ENCODE measurements around the gene EVX2. TPM values are rescaled to one million over a fixed set of nuclear protein-coding genes. Genes with fewer than 3 reads are reported as not detected.

EVX2 gene
- total RNA-seq, 2 donors from 2014 or later = not detected

DNA sequence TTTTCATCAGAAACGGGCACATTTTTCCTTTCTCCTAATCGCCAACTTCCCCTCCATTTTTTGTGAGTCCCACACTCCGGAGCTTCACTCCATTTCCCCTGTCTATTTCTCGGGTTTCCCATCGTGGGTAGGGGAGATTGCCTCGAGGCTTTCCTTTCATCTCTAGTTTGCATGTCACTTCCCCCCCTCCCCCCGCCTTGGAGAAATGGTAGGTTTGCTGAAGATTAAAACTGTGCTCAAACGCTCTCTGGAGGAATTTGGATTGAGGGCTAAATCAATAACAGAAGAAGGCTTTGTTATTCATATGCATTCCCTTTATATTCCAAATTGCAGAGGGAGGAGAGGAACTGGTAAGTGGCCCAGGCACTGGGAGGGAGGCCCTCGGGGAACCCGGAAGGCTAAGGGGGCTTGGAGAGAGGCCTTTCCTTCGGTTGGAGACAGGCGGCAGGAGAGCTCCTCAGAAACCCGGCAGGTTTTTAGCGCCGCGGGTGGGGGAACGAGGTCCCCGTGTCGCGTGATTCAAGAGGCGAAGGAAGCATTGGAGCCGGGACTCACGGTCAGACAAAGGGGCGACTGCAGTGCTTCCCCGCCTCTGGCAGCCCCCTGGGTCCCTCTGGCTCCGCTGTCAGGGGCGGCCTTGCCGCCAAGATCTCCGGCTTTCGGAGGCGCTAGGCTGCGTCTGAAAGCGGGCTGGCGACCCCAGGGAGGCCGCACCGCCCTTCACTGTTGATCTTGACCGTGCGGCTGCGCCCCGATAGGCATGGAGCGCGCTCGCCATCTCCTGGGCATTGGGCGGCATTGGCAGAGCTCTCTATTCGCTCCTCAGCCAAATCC is 13.4 kb upstream of the EVX2 start:
- TF ChIP-seq, protein P1, sequence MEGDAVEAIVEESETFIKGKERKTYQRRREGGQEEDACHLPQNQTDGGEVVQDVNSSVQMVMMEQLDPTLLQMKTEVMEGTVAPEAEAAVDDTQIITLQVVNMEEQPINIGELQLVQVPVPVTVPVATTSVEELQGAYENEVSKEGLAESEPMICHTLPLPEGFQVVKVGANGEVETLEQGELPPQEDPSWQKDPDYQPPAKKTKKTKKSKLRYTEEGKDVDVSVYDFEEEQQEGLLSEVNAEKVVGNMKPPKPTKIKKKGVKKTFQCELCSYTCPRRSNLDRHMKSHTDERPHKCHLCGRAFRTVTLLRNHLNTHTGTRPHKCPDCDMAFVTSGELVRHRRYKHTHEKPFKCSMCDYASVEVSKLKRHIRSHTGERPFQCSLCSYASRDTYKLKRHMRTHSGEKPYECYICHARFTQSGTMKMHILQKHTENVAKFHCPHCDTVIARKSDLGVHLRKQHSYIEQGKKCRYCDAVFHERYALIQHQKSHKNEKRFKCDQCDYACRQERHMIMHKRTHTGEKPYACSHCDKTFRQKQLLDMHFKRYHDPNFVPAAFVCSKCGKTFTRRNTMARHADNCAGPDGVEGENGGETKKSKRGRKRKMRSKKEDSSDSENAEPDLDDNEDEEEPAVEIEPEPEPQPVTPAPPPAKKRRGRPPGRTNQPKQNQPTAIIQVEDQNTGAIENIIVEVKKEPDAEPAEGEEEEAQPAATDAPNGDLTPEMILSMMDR (IDR thresholded peaks at IDR 0.05) = peak; percentile 77 to 89
- Histone ChIP-seq H3K4me3 (peak overlapping the region; percentile 18 to 43), H3K36me3 (no peaks in the 10 kb centered on the region), H3K27me3 (peaks cover 75 to 94% of the 10 kb centered on the region in 2 donors), H3K4me1 (peaks cover 0 to 45% of the 10 kb centered on the region in 2 donors), H3K9me3 (no peaks in the 10 kb centered on the region), H3K27ac (no peak overlapping the region)
- no peak for DNase-seq (ENCODE audit: low spot score)

DNA sequence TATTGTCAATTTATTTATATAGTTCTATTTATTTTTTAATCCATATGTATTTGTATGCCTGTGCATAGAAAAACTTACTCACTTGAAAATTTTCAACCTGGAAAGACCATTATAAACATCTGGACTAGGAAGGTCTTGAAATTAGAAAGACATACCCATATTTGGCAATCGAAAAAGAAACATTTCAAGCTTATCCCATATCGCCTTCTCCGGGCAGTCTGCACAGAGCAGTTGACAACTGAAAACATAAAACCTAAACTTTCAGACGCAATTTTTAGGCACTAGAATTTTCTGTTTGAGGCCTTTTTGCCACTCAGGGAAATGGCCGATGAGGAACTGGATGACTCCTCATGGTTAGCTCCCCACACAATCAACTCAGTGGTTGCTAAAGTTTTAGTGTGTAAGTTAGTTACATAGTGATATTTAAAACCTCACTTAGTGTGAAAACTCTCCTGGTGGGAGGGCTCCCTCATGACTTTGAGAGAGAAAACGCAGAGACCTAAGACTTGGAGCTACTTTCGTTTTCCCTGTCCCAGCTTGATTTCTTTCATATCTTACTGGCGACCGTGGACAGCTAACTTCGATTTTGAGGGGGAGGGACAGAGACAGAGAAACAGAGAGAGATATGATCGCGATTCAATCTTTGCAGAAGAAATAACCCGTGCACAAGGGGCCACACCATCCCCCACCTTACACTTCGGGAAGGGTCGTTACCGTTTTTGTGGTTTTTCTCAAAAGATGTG is 12.7 kb upstream of the EVX2 start:
- H3K4me3 ChIP-seq = peak overlapping the region in 1 of 2 donors; percentile 43

DNA sequence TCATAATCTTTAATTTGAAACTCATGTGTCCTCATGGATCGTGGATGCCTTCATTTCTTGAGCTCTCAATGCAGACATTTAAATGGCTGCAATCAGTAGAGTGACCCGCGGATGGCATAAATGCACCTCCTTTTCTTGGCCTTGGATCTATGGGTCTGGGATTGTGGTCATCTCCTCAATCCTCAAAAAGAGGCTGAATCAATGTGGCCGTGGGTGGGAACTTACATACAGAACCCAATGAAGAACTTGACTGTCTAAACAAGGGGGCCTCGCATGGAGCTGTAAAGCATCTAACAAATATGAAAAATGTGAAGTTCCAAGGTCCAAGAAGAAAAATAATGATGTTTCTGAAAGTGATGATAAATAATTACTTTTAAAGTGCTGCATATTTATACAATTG is 11.7 kb upstream of the EVX2 start:
- Histone ChIP-seq H3K27ac (no peak overlapping the region), H3K36me3 (no peaks in the 10 kb centered on the region), H3K9me3 (no peaks in the 10 kb centered on the region), H3K4me3 (no peak overlapping the region), H3K27me3 (peaks cover 78 to 90% of the 10 kb centered on the region in 2 donors), H3K4me1 (peaks cover 0 to 46% of the 10 kb centered on the region in 2 donors)
- TF ChIP-seq, protein P1 (IDR thresholded peaks at IDR 0.05) = no peak
- DNase-seq (ENCODE audit: low spot score) = no peak

More for the DNA sequence above, 12.7 kb upstream of the EVX2 start:
- Histone ChIP-seq H3K27me3 (peaks cover 78 to 94% of the 10 kb centered on the region in 2 donors), H3K9me3 (no peaks in the 10 kb centered on the region), H3K36me3 (no peaks in the 10 kb centered on the region), H3K27ac (no peak overlapping the region), H3K4me1 (peaks cover 0 to 46% of the 10 kb centered on the region in 2 donors)
- no peak for DNase-seq (ENCODE audit: low spot score)
- TF ChIP-seq, protein P1 (IDR thresholded peaks at IDR 0.05) = no peak

DNA sequence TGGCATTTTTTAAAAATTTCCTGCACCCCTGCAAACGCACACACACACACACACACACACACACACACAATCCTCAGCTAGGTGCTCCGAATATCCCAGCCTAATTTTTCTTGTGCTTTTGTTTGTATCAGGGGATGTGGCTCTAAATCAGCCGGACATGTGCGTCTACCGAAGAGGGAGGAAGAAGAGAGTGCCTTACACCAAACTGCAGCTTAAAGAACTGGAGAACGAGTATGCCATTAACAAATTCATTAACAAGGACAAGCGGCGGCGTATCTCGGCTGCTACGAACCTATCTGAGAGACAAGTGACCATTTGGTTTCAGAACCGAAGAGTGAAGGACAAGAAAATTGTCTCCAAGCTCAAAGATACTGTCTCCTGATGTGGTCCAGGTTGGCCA is 10.6 kb upstream of the EVX2 start:
- Histone ChIP-seq H3K27ac (no peak overlapping the region), H3K36me3 (no peaks in the 10 kb centered on the region), H3K9me3 (no peaks in the 10 kb centered on the region), H3K4me3 (no peak overlapping the region), H3K4me1 (peaks cover 0 to 37% of the 10 kb centered on the region in 2 donors), H3K27me3 (peaks cover 82 to 87% of the 10 kb centered on the region in 2 donors)
- TF ChIP-seq, protein P1 (IDR thresholded peaks at IDR 0.05) = no peak
- DNase-seq (ENCODE audit: low spot score) = no peak

DNA sequence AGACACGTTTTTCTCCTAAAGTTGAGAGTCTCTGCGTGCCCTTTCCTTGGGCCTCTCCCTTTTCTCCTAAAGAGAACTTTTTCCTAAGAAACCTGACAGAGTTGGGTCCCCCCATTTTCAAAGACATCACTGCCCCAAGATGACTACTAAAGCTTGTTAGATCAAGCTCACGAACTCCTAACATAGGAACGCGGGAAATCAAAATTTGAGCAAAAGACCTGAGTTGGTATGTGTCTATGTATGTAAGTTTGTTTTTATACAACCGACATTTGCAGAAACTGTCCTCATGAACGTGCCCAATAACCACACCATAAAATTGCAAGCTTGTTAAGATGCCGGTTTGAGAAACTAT is 10.1 kb upstream of the EVX2 start:
- Histone ChIP-seq H3K4me3 (no peak overlapping the region), H3K4me1 (peaks cover 0 to 35% of the 10 kb centered on the region in 2 donors), H3K36me3 (no peaks in the 10 kb centered on the region), H3K27me3 (peaks cover 77 to 88% of the 10 kb centered on the region in 2 donors), H3K9me3 (no peaks in the 10 kb centered on the region), H3K27ac (no peak overlapping the region)
- DNase-seq (ENCODE audit: low spot score) = no peak
- TF ChIP-seq, protein P1 (IDR thresholded peaks at IDR 0.05) = no peak

Measured in right atrium auricular region (tissue), 2 donors.